Left lung (tissue), 10 donors: Measurements from ENCODE around the gene FAM181B. TPM values are rescaled to one million over a fixed set of nuclear protein-coding genes. Genes with fewer than 3 reads are reported as not detected.

ENCODE experiments used
- ATAC-seq: fragments of 200-7000 bp; cut with Tn5 transposase; one replicate; pipeline ENCODE4 v1.9.1; 2020; ENCODE audit warnings: moderate library complexity
- DNase-seq, 4 donors: peaks; one replicate each; pipeline ENCODE4 v3.0.0-alpha.2; 2013 to 2020
- H3K27ac ChIP-seq, 2 donors: fragments of 200-600 bp; sonication (generic) in 1 of 2; one replicate each; pipeline versions ENCODE4 v1.5.0 to v1.8.0; 2020 to 2021
- H3K27me3 ChIP-seq, 2 donors: fragments of 200-600 bp; sonication (generic) in 1 of 2; one replicate each; pipeline versions ENCODE4 v1.5.0 to v1.8.0; 2020 to 2021
- H3K36me3 ChIP-seq, 2 donors: fragments of 200-600 bp; sonication (generic) in 1 of 2; one replicate each; pipeline versions ENCODE4 v1.5.0 to v1.8.0; 2020 to 2021
- H3K4me1 ChIP-seq, 2 donors: fragments of 200-600 bp; one replicate each; pipeline ENCODE4 v1.8.0; 2021
- H3K4me3 ChIP-seq, 2 donors: fragments of 200-600 bp; sonication (generic) in 1 of 2; one replicate each; pipeline versions ENCODE4 v1.5.0 to v1.8.0; 2020 to 2021; ENCODE audit warnings: mild to moderate bottlenecking in 1 of 2
- H3K9me3 ChIP-seq, 2 donors: fragments of 200-600 bp; sonication (generic) in 1 of 2; one replicate each; pipeline versions ENCODE4 v1.5.0 to v1.8.0; 2020 to 2021
- intact Hi-C, 2 donors: fragments of 100-400 bp; cut with DNase I; formaldehyde crosslinking; loops; one replicate each; pipeline versions ENCODE4 v1.11.2 to v1.14.2; 2022
- polyA plus RNA-seq, 6 donors: library from polyadenylated mRNA; unstranded; fragments of 120-200 nt; gene quantifications; one replicate each; pipeline ENCODE4 v1.2.1, GENCODE V29; 2013; ENCODE audit not compliant: insufficient read length in 6 of 6
- total RNA-seq, 2 donors: library from RNA; stranded (reverse); fragmentation: NEBNext Ultra II Directional; extraction: Animal tissue kit (Norgen Biotek cat#: 25700); gene quantifications; one replicate each; pipeline ENCODE4 v1.2.1, GENCODE V29; 2021
- TF ChIP-seq, protein P1 (sequence below), 2 donors: fragments of 200-600 bp; sonication (generic) in 1 of 2; IDR thresholded peaks; one replicate each; pipeline versions ENCODE4 v1.5.0 to v1.8.0; 2021; ENCODE audit warnings: antibody characterized with exemption in 2 of 2
- donor health status: DM: no; HTN: yes; CAD: no.
- donor health status: DM: no; HTN: no; CAD: no.

The FAM181B gene
- total and polyA plus RNA-seq, 8 donors: 0.06 to 0.15 (median 0.09) TPM; not detected in 2

- DNase-seq: no peak
- intact Hi-C loops: no loop called here
- TF ChIP-seq, protein P1, sequence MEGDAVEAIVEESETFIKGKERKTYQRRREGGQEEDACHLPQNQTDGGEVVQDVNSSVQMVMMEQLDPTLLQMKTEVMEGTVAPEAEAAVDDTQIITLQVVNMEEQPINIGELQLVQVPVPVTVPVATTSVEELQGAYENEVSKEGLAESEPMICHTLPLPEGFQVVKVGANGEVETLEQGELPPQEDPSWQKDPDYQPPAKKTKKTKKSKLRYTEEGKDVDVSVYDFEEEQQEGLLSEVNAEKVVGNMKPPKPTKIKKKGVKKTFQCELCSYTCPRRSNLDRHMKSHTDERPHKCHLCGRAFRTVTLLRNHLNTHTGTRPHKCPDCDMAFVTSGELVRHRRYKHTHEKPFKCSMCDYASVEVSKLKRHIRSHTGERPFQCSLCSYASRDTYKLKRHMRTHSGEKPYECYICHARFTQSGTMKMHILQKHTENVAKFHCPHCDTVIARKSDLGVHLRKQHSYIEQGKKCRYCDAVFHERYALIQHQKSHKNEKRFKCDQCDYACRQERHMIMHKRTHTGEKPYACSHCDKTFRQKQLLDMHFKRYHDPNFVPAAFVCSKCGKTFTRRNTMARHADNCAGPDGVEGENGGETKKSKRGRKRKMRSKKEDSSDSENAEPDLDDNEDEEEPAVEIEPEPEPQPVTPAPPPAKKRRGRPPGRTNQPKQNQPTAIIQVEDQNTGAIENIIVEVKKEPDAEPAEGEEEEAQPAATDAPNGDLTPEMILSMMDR (IDR thresholded peaks at IDR 0.05): no peak
- H3K27ac ChIP-seq: no peak overlapping the region
- H3K27me3 ChIP-seq: peaks cover 46 to 85% of the 10 kb centered on the region in 2 donors
- no peaks in the 10 kb centered on the region for H3K9me3 ChIP-seq
- no peaks in the 10 kb centered on the region for H3K36me3 ChIP-seq
- no peak for ATAC-seq
- H3K4me3 ChIP-seq: no peak overlapping the region
- H3K4me1 ChIP-seq: peaks cover 4 to 15% of the 10 kb centered on the region in 2 donors
Observed at GRCh38 chr11:82730286-82730685, 3.4 kb downstream of the FAM181B start.

GRCh38 chr11:82724026-82724425 lies 9.6 kb downstream of the FAM181B start:
- TF ChIP-seq, protein P1 (IDR thresholded peaks at IDR 0.05): no peak
- no peaks in the 10 kb centered on the region for H3K4me1 ChIP-seq
- H3K36me3 ChIP-seq: no peaks in the 10 kb centered on the region
- H3K27me3 ChIP-seq: peaks cover 0 to 30% of the 10 kb centered on the region in 2 donors
- H3K9me3 ChIP-seq: no peaks in the 10 kb centered on the region
- DNase-seq: no peak
- intact Hi-C loops: no loop called here
- no peak for ATAC-seq
- no peak overlapping the region for H3K4me3 ChIP-seq
- no peak overlapping the region for H3K27ac ChIP-seq

DNA sequence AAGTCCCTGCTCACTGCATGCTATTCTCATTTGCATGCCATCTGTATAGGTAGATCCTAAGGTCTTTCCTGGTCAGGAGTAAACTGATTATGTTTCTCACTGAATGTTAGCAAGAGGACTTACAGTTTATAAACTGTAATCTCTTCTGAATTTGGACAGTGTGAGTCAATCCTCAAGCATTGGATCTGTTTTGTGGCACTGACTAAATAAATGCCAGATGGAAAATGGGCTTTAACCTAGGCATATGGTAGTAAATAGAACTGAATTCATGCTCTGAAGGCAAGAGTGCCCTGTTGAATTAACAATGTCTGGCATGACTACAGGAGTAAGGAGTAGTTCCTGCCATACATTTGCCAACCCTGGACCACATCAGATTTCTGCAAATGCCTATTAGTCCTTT lies 11.4 kb downstream of the FAM181B start:
- DNase-seq: no peak
- Histone ChIP-seq H3K36me3 (no peaks in the 10 kb centered on the region), H3K9me3 (no peaks in the 10 kb centered on the region), H3K27me3 (peaks cover 0 to 12% of the 10 kb centered on the region in 2 donors), H3K27ac (no peak overlapping the region), H3K4me3 (no peak overlapping the region), H3K4me1 (no peaks in the 10 kb centered on the region)
- TF ChIP-seq, protein P1 (IDR thresholded peaks at IDR 0.05): no peak
- no peak for ATAC-seq
- intact Hi-C loops: no loop called here

GRCh38 chr11:82720267-82721065 lies 13.2 kb downstream of the FAM181B start:
- no peaks in the 10 kb centered on the region for H3K9me3 ChIP-seq
- ATAC-seq: no peak
- H3K27ac ChIP-seq: no peak overlapping the region
- intact Hi-C loops: no loop called here
- H3K4me3 ChIP-seq: no peak overlapping the region
- no peaks in the 10 kb centered on the region for H3K4me1 ChIP-seq
- no peaks in the 10 kb centered on the region for H3K36me3 ChIP-seq
- H3K27me3 ChIP-seq: peaks cover 0 to 7% of the 10 kb centered on the region in 2 donors
- DNase-seq: no peak
- TF ChIP-seq, protein P1 (IDR thresholded peaks at IDR 0.05): no peak

GRCh38 chr11:82719361-82720105 lies 14.1 kb downstream of the FAM181B start:
- Histone ChIP-seq H3K9me3 (no peaks in the 10 kb centered on the region), H3K27ac (no peak overlapping the region), H3K4me1 (no peaks in the 10 kb centered on the region), H3K4me3 (no peak overlapping the region), H3K36me3 (no peaks in the 10 kb centered on the region), H3K27me3 (peaks cover 0 to 5% of the 10 kb centered on the region in 2 donors)
- intact Hi-C loops: no loop called here
- no peak for ATAC-seq
- TF ChIP-seq, protein P1 (IDR thresholded peaks at IDR 0.05): no peak
- no peak for DNase-seq
